SKM-1 treated with dmso at 0.1 percent for 144 hours (cell line): ENCODE results near the gene SF3B6.
"Not testable (repeated sequence)": the region's sequence is repeated elsewhere in the genome, so short reads cannot be mapped to it uniquely, and the experiment has no call there.

Source experiments
- DNase-seq: peaks from one replicate; lab custom pipeline; 2025; ENCODE audit not compliant: unreplicated experiment; lab: John Stamatoyannopoulos, UW

The SF3B6 gene

DNA sequence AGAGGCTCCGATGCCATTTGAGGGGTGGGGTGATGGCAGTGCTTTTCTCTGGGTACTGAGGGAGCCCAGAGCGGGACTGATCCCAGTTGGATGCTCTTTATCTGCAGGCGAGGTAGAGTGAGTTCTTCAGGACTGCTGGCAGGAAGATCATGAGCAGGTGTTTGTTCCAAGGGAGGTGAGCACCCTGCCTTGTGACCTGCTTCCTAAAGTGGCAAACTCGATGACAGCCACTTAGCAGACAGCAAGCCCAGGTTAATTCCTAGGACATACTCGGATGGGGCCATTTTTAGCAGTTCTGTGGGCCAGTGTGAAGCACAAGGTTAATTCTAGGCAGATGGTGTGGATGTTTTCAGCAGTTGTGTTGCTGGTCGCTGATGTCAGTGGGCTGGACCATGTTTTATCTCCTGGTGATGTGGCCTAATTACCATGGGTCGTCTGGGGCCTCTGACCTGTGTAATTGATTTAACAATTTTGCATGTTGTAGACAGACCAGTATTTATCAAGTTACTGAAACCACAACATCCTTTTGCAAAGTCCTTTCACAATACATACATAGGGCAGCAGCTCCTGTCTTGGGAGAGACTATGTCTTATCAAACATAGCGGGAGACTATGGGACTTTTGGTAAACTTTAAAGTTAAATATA lies 21.6 kb downstream of the SF3B6 start:
- no peak for DNase-seq

DNA sequence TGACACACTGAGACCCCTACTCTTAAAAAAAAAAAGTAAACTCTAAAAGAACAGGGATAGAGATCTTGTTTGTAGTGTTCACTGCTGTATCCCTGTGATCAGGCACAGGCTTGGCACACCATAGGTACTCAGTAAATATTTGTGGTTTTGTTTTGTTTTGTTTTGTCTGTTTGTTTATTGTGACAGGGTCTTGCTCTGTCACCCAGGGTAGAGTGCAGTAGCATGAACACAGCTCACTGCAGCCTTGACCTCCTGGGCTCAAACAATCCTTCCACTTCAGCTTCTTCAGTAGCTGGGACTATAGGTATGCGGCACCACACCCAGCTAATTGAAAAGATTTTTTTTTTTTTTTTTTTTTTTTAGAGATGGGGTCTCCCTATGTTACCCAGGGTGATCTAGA lies 23.2 kb downstream of the SF3B6 start:
- DNase-seq: no peak

DNA sequence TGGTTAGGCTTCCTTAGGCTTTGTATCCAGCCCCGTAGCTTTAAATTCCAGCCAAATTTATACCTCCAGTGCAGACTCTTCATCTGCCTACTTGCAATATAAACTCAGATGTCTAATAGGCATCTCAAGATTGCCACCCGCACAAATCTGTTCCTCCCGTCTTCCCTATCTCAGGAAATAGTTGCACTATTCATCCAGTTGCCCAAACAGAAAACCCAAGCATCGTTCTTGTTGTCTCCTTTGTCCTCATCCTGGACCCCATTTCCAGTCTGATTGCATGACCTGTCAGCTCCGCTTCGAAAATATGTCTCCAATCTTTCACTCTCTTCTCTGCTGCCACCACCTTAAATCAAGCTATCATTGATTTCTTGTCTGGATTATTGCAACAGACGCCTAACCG lies 24.3 kb downstream of the SF3B6 start:
- no peak for DNase-seq

DNA sequence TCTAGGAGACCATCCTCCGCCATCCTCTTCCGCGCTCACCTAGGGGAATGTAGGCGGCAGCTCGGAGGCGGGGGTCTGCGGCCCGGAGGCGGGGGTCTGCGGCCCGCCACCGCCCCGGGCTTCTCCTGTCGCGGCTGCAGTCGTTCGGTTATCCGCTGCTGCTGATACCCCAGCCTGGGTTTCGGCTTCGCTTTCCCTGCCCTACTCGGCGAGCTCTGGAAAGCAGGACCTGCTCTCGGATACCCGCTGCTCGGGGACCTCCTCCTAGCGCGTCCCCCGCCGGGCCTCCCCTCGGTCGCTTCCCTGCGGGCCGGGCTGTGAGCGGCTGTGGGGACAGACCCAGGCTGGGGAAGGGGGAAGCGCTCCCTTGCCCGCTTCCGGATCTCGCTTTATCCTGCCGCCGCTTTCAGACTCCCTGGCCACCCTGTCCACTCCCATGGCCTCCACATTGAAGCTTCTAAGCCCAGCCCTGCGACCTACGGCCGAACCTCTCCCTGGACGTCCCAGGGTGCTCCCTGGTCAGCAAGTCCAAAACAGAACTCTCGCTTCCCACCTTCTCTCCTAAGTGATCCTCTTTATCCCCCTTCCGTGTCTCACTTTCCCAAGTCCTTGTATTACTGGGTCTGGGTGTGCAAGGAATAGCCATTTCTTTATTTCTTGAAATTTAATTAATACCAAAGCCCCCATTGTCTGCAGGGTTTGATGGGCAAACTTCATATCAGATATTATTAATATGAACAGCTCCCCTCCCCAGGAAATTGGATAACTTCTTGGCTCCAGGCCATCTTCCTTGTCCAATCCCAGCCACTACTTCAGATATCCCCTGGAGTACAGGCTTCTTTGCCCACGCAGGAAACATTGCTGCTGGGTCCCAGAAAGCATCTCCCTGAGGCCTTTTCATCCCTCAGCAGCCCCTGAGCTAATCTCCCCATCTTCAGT lies 25.8 kb downstream of the SF3B6 start:
- DNase-seq: no peak

DNA sequence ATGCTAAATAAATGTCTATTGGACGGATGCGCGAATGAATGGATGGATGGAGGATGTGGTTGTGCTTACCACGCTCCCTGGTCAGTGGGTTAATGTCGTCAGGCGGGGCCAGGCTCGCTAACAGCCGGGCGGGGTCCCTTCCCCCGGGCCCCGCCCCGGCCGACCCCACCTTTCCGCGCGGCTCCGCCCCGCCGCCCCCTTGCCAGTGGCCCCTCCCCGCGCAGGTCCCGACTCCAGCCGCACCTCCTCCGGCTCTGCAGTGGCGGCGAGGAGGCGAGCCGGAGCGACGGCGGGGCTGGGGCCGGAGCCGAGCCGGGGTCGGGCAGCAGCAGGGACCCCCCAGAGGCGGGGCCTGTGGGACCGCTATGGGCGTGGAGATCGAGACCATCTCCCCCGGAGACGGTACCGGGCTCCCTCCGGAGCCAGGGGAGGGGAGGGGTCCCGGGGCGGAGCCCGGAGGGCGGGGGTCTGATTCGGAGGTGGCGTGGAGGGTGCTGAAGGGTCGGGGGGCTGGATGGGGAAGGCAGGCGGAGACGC lies 26.6 kb downstream of the SF3B6 start, which contains the start of gene FKBP1B:
FKBP1B (plus strand) TSS at position 257 of the 537 bp plus-strand sequence; CDS start at position 366, 109 bp downstream.
- no peak for DNase-seq

DNA sequence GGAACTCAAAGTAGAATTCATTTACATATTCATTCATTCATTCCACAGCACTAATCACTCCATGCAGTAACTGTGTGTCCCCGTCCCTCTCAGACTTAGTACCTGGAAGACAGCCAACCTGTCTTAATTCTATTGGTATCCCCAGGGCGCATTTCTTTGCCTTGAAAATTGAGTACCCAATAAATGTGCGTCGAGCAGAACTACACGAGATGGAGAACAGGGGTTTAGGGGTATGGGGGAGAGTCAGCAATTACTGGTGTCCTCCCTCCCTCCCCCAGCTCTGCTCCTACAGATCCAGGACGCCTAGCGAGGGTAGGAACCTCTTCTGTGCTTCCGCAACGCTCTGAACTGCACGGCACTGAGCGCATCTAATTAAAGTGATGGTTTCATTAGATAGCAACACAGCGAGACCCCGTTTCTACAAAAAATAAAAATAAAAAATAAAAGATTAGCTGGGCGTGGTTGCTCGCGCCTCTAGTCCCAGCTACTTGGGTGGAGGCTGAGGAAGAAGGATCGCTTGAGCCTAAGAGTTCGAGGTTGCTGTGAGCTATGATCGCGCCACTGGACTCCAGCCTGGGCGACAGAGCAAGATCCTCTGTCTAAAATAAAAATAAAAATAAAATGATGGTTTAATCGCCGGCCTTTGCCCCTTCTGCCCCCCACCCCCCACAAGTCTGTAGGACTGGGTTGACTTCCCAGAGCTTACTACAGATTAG lies 27.2 kb downstream of the SF3B6 start:
- DNase-seq: no peak

DNA sequence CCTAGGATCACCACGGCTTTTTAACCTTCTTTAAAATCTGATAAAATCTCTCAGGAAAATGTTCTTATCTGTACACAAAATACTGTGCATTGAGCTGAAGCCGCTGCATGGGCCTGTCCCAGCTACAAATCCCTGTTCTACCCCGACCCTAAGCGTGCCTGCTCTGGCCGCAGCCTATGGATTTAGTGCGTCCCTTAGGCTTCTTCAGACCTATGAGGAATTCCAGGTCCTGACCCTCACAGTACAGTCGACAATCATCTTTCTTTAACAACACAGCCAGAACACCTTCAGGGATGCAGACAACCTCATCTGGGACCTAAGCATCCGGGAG lies 28.5 kb downstream of the SF3B6 start:
- DNase-seq: no peak

DNA sequence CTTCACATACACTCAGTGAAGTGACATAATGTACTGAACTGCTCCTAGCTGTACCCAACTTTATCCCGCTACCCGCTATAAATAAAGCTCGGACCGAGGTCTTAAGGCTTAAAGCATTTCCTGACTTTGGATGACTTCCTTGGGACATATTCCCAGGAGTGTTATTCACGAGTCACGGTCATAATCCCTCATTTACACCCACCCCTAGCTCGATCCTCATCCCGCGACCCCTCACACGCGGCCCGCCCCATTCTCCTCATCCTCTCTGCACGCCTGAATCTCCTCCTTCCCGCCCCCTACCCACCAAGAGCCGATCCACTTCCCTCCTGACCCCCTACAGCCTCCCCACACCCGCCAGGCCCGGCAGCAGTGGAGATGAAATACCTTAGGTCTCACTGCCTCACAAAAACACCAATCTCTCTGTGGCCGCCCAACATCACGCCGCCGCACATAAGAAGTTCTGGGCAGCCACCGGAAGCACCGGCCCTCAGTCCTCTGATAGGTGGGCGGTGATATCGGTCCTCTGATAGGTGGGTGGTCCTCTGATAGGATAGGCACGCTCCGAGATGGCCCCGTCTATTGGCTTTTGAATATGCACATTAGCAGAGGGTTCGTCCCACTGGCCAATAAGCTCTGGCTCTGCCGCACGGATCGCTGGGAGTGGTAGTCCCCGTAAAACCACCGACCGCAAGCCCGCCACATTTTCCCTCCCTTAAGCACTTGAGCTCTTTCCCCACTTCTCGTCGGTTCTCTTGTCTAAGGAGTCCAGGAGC lies 29.0 kb downstream of the SF3B6 start, which contains the start of gene WDCP:
WDCP (minus strand) TSS at position 462 of the 773 bp plus-strand sequence. CDS start 7,897 bp downstream, outside the sequence.
- DNase-seq: peak; percentile 99

DNA sequence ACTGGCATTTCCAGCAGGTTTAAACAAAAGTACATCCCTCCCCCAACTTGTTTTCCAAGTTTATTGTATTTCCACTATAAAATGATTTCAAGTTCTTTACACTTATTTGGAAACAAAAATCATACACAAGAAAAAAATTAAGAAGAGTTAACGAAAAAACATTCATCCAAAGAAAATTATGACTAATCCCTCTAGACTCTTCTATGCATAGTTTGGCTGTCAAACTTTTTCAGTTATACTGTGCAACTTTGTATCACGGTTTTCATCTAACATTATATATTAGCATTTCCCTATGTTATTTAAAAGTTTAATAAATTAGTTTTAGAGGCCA lies 29.6 kb downstream of the SF3B6 start:
- no peak for DNase-seq

DNA sequence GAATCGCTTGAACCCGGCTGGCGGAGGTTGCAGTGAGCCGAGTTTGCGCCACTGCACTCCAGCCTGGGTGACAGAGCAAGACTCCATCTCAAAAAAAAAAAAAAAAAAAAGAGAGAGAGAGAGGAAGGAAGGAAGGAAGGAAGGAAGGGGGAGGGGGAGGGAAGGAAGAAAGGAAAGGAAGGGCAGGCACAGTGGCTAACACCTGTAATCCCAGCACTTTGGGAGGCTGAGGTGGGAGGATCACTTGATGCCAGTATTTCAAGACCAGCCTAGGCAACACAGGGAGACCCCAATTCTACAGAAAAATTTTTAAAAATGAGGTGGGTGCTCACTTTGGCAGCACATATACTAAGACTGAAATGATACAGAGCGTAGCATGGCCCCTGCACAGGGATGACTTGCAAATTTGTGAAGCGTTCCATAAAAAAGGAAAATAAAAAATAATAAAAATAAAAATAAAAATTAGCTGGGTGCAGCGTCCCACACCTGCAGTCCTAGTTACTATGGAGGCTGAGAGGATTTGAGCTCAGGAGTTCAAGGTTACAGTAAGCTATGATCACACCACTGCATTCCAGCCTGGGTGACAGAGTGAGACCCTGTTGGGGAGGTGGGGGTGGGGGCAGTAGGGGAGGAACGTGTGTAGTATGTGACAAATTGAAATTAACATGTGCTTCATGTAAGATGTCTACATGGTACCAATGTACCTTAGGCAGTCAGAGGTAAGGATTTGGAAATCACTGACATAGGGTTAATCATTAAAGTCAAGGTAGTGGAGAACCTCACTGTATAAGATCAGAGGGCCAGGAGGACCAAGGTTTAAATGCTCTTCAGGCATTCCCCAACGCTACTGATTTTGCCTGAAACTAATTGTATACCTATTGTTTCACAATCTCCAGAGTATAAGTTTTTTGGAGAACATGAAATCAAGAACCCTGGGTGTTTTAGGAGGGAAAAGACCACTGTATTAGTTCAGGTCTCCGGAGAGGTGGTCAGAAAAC lies 30.3 kb downstream of the SF3B6 start:
- DNase-seq: no peak

DNA sequence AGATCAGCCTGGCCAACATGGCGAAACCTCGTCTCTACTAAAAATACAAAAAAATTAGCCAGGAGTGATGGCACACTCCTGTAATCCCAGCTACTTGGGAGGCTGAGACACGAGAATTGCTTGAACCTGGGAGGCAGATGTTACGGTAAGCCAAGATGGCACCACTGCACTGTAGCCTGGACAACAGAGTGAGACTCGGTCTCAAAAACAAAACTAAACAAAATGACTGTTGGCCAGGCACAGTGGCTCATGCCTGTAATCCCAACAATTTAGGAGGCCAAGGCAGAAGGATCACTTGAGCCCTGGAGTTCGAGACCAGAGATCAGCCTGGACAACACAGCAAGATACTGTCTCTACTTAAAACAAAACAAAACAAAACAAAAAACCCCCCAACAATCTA lies 33.0 kb downstream of the SF3B6 start:
- DNase-seq: not testable (repeated sequence)

DNA sequence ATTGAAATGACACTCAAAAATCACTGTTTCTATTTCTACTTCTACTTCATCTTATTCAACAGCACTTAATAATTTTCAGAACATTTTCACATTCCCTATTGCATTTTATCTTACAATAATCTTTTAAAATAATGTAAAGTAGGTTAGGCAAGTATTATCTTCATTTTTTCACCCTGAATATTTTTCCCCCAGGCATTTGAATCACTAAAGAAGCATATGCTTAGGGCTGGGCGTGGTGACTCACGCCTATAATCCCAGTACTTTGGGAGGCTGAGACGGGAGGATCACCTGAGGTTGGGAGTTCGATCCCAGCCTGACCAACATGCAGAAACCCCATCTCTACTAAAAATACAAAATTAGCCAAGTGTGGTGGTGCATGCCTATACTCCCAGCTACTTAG lies 35.6 kb downstream of the SF3B6 start:
- DNase-seq: no peak

DNA sequence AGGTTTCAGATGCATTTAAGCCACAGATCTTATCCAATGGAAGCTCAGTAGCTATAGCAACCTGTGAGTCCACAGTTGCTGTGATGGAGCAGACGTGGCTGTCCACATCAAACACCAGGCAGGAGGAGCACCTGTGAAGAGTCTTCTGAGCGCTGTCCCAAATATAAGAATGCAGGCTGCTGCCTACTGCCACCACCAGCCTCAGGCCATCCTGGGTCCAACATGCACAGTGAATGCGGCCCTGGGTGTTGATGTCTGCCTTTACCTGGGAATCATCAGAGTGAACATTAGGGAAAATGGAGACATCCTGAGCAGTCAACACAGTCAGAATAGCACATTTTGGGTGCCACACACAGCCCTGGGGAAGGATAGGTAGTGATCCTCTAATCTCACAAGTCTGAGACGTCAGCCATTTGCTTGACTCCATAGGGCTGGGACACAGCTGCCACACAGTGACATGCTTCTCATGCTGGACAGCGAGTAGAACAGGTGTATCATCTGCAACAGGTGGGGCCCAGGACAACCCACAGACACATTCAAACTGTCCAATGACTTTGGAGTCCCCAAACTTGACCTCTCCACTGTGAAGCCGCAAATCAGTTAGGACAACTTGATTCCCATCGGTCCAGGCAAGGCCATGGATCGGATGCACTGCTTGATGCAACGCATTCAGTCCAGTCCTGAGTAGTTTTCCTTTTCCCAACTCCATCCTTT lies 37.2 kb downstream of the SF3B6 start:
- DNase-seq: no peak

DNA sequence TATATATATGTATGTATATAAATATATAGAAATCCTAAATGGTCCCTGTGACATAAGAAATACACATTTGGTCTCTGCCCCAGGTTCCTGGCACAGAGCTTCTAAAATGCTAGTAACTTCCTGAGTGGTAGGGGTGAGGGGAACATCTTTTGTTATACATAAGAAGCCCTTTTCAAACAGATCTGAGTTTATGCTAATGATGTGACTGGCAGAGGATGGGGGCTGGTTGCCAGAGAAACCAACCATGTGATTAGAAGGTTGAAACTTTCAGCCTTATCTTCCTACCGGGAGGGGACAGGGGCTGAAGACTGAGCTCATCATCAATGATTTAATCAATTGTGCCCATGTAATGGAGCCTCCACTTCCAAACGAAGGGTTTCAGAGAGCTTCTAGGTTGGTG lies 49.9 kb downstream of the SF3B6 start:
- no peak for DNase-seq

DNA sequence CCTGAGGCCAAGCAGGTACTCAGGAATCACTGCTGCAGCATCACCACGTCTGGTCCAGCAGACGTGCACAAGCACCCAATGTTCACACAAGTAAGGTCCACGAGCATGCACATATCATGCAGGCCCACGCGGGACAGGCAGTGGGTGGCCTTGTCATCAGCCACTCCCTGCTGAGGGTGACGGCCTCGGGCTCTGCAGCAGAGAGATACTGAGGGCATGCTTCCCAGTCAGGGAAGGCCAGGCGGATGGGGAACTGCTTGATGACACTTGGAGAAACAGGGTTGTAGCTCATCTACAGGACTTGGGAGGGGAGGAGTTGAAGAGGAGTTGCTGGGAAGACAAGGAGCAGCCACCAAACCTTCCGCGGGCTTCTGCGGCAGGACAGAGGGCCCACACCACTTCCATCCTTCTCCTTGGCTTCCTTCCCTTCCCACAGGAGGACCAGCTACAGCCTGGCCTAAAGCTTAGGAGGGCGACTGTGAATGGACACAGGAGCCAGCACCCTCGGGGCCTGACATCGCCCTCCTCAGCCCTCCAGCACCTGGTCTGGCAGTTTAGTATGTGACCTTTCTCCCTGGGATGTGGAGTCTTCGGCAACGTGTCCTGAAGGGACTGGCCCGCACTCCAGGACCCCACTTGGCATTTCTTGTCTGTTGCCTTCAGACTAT lies 51.0 kb downstream of the SF3B6 start:
- DNase-seq: no peak

DNA sequence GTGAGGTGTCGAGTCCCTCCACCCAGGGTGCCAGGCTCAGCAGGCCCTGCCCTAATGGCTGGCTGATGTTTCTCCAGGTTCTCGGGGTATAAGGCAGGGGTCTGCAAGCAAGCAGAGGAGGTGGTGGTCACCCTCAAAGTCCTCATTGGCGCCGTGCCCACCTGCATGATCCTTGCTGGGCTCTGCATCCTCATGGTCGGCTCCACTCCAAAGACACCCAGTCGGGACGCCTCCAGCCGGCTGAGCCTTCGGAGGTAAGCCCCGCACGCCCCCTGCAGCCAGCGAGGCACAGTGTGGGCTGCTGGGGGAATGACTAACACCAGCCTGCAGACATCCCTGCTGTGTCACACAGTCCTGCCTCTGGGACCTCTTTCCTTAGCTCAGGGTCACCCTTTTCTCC lies 52.1 kb downstream of the SF3B6 start:
- DNase-seq: no peak

DNA sequence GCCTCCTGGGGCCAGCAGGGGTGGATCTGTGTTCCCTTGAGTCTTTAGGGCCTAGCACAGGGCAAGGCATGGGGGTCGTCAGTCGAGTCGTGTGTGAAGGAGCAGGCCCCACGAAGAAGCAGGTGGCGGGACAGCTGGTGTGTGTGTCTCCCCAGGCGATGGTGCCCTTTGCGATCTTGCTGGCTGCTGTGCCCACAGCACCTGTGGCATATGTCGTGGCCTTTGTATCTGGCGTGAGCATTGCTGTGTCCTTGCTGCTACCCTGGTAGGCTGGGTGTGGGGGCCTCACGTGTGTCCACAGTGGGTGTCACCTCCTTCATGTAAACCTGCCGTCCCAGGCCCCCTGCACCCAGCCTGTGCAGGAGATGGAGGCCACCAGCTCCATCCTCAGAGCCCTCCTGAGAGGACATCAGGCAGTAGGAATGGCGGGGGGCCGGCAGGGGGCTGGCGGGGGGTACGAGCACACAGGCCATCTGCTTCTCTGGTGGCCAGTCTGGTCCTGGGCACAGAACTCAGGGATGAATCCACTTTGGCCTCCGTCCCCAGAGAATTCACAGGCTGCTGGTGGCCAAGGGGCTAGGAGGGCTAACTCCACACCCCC lies 53.1 kb downstream of the SF3B6 start:
- no peak for DNase-seq
